GM12872 (cell line): ENCODE results near the gene GAL.
A peak's percentile ranks its signal among the peaks of the same experiment; 100 is the strongest.

Experiments used
- CTCF ChIP-seq: IDR thresholded peaks from 3 replicates; pipeline ENCODE4 v1.5.1; 2011; ENCODE audit warnings: low read depth, mild to moderate bottlenecking, low read length, moderate library complexity; ENCODE audit not compliant: insufficient read depth

Gene GAL

GRCh38 chr11:68688881-68689280 lies 4.5 kb downstream of the GAL start:
- no peak for TF ChIP-seq CTCF

- no peak for TF ChIP-seq CTCF
Measured at GRCh38 chr11:68689737-68690625, 5.6 kb downstream of the GAL start.

- TF ChIP-seq CTCF, result 0 out of 3 replicates have a peak, but pooled peaks have one; percentile 7
Measured at GRCh38 chr11:68690671-68691401, 6.5 kb downstream of the GAL start.

GRCh38 chr11:68691402-68691784 lies 7.0 kb downstream of the GAL start:
- no peak for TF ChIP-seq CTCF

- no peak for TF ChIP-seq CTCF
Measured at GRCh38 chr11:68692115-68692514, 7.8 kb downstream of the GAL start.

- TF ChIP-seq CTCF, result no peak
Measured at GRCh38 chr11:68692871-68693483, 8.6 kb downstream of the GAL start.

- TF ChIP-seq CTCF, result no peak
Measured at GRCh38 chr11:68693484-68693882, 9.1 kb downstream of the GAL start.
